Neural cell (in vitro differentiated cells): ENCODE measurements around the gene HEATR3.

Experiments
- CTCF ChIP-seq: fragments of 450-650 bp; IDR thresholded peaks from 2 replicates; pipeline ENCODE4 v1.5.1; 2014; ENCODE audit warnings: antibody characterized with exemption, mild to moderate bottlenecking, moderate library complexity; ENCODE audit not compliant: poor library complexity, severe bottlenecking
- EP300 ChIP-seq: fragments of 450-650 bp; conservative IDR thresholded peaks from 2 replicates; pipeline ENCODE4 v1.6.1; 2014; ENCODE audit warnings: antibody characterized with exemption, mild to moderate bottlenecking, moderate library complexity; ENCODE audit not compliant: poor library complexity, severe bottlenecking
- EZH2 ChIP-seq: fragments of 200-600, 300-800 bp; shearing (Covaris generic), sonication (generic); IDR thresholded peaks from 2 replicates; pipeline ENCODE4 v1.6.1; 2014; ENCODE audit warnings: antibody characterized with exemption, low read length, borderline replicate concordance, mild to moderate bottlenecking; ENCODE audit not compliant: insufficient read depth, poor library complexity, severe bottlenecking
- MXI1 ChIP-seq: fragments of 450-650 bp; conservative IDR thresholded peaks from 2 replicates; pipeline ENCODE4 v1.6.1; 2014; ENCODE audit warnings: antibody characterized with exemption, mild to moderate bottlenecking; ENCODE audit not compliant: poor library complexity, severe bottlenecking
- POLR2AphosphoS5 ChIP-seq: IDR thresholded peaks from 2 replicates; pipeline ENCODE4 v1.6.1; 2012
- SMC3 ChIP-seq: fragments of 450-650 bp; conservative IDR thresholded peaks from 2 replicates; pipeline ENCODE4 v1.6.1; 2014; ENCODE audit warnings: antibody characterized with exemption, mild to moderate bottlenecking, moderate library complexity; ENCODE audit not compliant: poor library complexity

- TF ChIP-seq EZH2, result no peak
- TF ChIP-seq CTCF, result no peak
- TF ChIP-seq EP300, result no peak
- no peak for TF ChIP-seq POLR2AphosphoS5
- no peak for TF ChIP-seq SMC3
- no peak for TF ChIP-seq MXI1
Measured at GRCh38 chr16:50126183-50126582, 60.4 kb downstream of the HEATR3 start.
